Posterior cingulate gyrus (tissue), 11 donors: ENCODE results near the gene SHD.

ENCODE experiments used
- DNase-seq, 10 donors: peaks; one replicate each; pipeline versions ENCODE4 v3.0.0 to v3.0.0-alpha.2; 2020 to 2021; ENCODE audit warnings: mixed read lengths in 3 of 10
- intact Hi-C: fragments of 100-400 bp; cut with DNase I; formaldehyde crosslinking; loops from one replicate; pipeline ENCODE4 v1.15.1; 2023

SHD gene

GRCh38 chr19:4295972-4296771 lies 17.1 kb downstream of the SHD start:
- intact Hi-C loops: no loop called here
- peak; percentile 57 to 96 (median 67) for DNase-seq

GRCh38 chr19:4297901-4298809 lies 19.1 kb downstream of the SHD start:
- DNase-seq: no peak
- intact Hi-C loops: no loop called here

DNA sequence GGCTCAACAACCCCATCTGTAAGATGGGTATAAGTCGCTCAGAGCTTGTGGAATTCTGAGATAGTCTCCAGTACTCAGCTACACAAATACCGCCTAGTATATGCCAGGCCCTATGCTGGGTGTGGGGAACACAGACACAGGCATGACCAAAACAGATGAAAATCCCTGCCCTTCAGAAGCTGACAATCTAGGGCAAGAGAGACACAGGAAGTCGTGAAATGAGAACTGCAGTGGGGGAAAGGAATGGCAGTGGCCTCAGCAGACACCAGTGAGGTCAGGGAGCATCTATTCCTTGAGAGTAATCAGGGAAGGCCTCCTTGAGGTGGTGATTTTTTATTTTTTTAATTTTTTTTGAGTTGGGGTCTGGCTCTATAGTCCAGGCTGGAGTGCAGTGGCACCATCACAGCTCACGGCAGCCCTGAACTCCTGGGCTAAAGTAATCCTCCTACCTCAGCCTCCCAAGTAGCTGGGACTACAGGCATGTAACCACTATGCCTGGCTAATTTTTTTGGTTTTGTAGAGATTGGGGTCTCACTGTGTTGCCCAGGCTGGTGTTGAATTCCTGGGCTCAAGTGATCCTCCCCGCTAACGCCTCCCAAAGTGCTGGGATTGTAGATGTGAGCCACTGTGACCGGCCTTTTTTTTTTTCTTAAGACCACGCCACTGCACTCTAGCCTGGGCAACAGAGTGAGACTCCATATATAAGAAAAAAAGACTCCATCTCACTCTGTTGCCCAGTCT lies 19.9 kb downstream of the SHD start:
- no peak for DNase-seq
- intact Hi-C loops: no loop called here

DNA sequence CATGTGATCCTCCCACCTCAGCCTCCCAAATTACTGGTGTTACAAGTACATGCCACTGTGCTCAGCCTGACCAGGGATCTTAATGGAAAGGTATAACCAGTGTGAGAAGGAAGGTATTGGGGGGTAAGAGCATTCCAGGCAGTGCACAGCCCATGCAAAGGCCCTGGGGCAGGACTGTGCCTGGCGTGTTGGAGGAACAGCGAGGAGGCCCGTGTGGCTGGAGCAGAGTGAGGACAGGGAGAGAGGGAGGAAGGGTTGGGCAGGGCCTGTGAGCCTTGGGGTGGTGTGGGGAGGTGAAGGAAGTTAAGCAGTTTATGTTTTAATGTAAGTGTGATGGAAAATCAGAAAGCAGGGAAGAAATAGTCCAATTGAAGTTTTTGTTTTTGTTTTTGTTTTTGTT lies 21.5 kb downstream of the SHD start:
- intact Hi-C loops: no loop called here
- DNase-seq: no peak

- intact Hi-C loops: no loop called here
- DNase-seq: no peak
Measured at GRCh38 chr19:4301590-4302242, 22.6 kb downstream of the SHD start.

GRCh38 chr19:4302243-4302640 lies 23.2 kb downstream of the SHD start, which contains the start of gene TMIGD2:
TMIGD2 (minus strand) TSS chr19:4302389; CDS start chr19:4302385, 4 bp downstream.
- intact Hi-C loops: no loop called here
- DNase-seq: no peak

- intact Hi-C loops: no loop called here
- DNase-seq: no peak
Measured at GRCh38 chr19:4303819-4304537, 24.9 kb downstream of the SHD start.

DNA sequence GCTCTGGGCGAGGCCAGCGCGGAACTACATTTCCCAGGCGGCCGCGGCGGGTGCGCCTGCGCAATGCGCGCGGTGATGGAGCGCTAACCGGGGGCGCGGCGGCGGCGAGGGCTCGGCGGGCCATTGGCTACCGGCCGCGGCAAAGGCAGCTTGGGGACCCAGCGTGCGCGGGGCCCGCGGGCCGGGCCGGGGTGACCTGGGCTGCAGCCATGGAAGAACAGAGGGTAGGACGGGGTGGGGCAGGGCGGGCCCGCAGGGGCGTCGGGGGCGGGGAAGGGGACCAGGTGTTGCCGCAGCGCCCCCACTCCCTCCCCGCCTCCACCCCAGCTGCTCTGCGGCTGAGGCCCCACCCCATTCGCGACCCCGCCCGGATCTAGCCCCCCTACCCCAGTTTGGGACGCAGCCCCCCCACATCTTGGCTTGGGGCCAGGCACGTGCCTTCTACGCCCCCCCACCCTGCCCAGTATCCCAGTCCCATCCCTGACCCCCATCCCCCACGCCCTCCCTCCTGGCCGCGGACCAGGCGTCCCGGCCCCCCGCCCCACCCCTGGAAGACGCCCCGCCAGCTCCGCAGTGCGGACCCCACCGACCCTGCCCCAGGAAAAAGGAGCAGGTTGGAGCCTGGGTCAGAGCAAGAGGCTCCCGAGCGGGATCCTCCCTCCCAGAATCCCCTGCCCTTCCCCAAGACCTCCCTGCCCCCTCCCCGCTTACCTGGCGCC lies 25.6 kb downstream of the SHD start, which contains the start of gene FSD1:
FSD1 (plus strand) TSS at position 61 of the 719 bp plus-strand sequence; CDS start at position 210, 149 bp downstream.
- DNase-seq: peak in 9 of 10 donors; percentile 40 to 95 (median 62)
- intact Hi-C loops: no loop called here

- DNase-seq: no peak
- intact Hi-C loops: no loop called here
Measured at GRCh38 chr19:4305257-4305612, 26.2 kb downstream of the SHD start.

DNA sequence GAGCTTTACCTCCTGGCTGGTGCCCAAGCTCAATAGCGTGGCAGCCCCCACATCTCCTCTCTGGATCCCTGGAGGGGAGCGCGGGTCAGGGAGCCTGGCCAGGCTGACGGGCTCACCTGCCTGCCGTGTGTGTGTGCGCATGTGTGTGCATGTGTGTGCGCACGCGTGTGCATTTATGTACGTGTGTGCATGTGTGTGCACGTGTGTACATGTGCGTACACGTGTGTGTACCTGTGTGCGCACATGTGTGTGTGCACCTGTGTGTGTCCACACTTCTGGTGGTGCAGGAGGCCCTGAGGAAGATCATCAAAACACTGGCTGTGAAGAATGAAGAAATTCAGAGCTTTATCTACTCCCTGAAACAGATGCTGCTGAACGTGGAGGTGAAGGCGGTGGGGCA lies 26.6 kb downstream of the SHD start:
- intact Hi-C loops: no loop called here
- DNase-seq: no peak

DNA sequence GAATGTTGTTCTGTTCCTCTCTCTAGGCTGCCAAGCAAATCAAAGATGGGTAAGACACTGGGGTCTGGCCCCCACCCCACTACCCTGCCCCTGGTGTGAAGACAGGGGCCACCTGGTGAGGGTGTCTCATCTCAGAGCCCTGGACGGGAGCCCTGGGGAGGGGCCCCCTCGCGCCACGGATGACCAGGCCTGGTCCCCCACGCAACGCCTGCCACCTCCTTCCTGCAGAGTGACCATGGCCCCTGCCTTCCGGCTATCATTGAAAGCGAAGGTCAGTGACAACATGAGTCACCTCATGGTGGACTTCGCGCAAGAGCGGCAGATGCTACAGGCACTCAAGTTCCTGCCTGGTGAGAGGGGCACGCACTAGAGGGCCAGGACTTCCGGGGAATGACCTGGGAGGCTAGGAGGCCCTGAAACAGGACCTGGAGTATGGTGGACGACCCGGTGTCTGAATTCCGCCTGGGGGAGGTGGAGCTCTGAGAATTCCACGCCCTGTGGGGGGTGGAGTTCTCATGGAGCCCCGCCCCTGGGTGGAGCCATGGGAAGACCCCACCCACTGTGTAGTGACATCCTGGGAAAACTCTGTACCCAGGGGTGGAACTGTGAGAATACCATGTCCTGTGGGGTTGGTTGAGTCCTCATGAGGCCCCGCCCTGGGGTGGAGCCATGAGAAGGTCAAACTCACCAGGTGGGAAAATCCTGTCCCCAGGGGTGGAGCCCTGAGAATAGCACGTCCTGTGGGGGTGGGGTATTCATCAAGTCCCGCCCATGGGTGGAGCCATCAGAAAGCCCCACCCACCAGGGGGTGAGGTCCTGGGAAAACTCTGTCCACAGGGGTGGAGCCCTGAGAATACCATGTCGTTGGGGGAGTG lies 31.4 kb downstream of the SHD start:
- intact Hi-C loops: no loop called here
- no peak for DNase-seq

DNA sequence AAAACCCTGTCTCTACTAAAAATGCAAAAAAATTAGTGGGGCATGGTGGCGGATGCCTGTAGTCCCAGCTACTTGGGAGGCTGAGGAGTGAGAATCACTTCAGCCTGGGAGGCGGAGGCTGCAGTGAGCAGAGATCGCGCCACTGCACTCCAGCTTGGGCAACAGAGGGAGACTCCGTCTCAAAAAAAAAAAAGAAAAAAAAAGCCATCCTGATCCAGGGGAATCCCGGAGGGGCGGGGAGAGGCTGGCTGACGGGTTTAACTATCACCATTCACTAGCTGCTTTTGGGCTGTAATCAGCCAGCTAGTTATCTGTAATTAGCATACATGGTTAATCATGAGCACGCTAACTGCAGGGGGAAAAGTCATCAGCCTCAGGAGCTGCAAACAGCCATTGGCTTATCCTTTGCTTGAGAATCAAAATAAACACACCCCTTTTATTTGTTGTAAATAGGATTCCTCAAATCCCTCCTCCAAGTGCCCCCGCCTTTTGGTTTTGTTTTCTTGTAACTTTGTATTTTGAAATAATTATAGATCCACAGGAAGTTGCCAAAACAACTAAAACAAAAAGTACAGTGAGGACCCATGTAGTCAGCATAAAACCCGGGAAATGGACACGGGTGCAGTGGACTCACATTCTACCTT lies 34.9 kb downstream of the SHD start:
- intact Hi-C loops: no loop called here
- no peak for DNase-seq

DNA sequence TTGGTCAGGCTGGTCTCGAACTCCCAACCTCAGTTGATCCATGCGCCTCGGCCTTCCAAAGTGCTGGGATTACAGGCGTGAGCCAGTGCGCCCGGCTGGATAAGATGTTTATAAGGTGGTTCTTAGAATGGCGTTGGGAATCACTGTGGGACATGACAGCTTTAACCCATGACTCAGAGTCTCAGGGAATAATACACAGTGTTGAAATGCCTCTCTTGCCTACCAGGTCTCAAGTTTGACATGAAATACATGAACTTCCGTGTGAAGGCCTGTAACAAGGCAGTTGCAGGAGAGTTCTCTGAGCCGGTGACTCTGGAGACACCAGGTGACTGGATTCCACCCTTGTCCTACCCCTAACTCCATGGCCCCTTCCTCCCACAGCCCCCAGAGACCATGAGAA lies 37.9 kb downstream of the SHD start:
- DNase-seq: no peak
- intact Hi-C loops: no loop called here

- intact Hi-C loops: no loop called here
- DNase-seq: no peak
Measured at GRCh38 chr19:4318460-4318859, 39.4 kb downstream of the SHD start.

DNA sequence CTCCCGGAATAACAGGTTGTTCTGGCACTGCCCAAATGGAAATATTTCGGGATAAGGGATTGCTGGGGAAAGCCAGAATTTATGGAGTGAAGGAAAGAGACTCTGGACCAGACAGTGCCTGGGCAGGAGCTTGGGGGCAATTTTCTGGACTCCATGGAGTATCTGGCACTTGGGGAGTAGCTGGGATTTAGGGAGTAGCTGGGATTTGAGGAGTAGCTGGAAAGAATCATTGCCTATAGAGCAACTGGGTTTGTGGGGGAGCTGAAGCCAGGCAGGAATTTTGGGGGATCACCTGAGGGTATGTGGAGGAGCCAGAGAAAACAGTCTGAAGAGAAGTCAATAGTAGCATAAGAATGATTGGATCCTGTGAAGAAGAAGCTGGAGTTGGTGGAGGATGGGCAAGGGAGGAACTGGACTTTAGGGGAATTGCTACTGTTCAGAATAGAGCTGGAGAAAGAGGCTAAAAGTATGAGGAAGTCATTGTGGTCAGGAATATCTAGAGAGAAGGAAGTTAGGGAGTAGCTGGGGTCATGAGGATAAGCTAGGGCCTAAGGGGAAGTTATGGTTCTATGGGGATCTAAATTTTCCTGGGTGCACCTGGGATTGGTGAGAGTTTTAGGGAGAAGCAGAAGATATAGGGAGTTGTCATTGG lies 40.1 kb downstream of the SHD start:
- DNase-seq: no peak
- intact Hi-C loops: no loop called here

GRCh38 chr19:4320419-4320818 lies 41.4 kb downstream of the SHD start:
- intact Hi-C loops: loop anchor here (10.0 kb wide), 1 partner anchor 56 kb away; no protein-coding TSS in a partner anchor
- no peak for DNase-seq
